Femur (tissue), 1 donor: ENCODE measurements around the gene SLC33A1.
"Not testable (repeated sequence)": the region's sequence is repeated elsewhere in the genome, so short reads cannot be mapped to it uniquely, and the experiment has no call there.

Experiments
- DNase-seq: peaks from one replicate; pipeline ENCODE4 v3.0.0-alpha.2; 2017

SLC33A1 gene

GRCh38 chr3:155861476-155862183 is 7.4 kb upstream of the SLC33A1 start:
- no peak for DNase-seq

- not testable (repeated sequence) for DNase-seq
Observed at GRCh38 chr3:155860424-155860823, 6.2 kb upstream of the SLC33A1 start.

DNA sequence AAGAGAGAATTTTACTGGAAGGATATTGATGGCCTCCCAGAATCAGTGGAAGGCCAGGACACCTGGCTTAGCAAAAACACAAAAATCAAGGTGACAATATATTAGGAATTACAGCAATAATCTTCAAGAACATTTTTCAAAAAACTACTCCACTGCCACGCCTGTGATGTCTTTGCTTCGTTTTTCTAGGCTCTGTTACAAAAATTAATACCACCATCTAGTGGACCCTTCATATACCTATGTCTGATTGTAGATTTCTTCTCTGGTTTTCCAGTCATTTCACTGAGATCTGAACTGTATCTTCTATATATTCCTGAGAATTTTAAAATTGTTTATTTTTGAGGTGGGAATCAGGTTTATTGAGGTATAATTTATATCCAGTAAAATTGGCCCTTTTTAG is 5.6 kb upstream of the SLC33A1 start:
- no peak for DNase-seq

GRCh38 chr3:155853214-155854140 is 750 bp downstream of the SLC33A1 start:
- DNase-seq, result peak; percentile 28

GRCh38 chr3:155852341-155852740 is 1.9 kb downstream of the SLC33A1 start:
- no peak for DNase-seq

GRCh38 chr3:155849404-155849803 is 4.8 kb downstream of the SLC33A1 start:
- not testable (repeated sequence) for DNase-seq

- DNase-seq, result no peak
Observed at GRCh38 chr3:155847993-155848392, 6.2 kb downstream of the SLC33A1 start.

DNA sequence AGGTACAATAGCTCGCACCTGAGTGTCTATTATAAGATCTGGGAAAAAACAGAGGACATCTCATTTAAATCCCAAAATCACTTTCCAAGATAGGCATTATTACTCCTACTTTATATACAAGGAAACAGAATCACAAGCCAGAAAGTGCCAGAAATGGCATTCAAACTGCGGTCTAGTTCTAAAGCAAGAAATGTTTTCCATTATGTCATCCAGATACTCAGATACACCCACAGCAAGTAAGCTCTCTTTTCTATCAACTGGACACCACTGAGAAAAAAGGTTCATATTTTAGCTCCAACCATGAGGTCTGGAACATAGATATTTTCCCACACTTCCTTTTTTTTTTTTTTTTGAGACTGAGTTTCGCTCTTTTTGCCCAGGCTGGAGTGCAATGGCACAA is 8.1 kb downstream of the SLC33A1 start:
- DNase-seq, result no peak

GRCh38 chr3:155843569-155843968 is 10.7 kb downstream of the SLC33A1 start:
- no peak for DNase-seq

- no peak for DNase-seq
Observed at GRCh38 chr3:155835341-155836071, 18.7 kb downstream of the SLC33A1 start.

GRCh38 chr3:155828490-155829098 is 25.6 kb downstream of the SLC33A1 start:
- DNase-seq, result not testable (repeated sequence)

DNA sequence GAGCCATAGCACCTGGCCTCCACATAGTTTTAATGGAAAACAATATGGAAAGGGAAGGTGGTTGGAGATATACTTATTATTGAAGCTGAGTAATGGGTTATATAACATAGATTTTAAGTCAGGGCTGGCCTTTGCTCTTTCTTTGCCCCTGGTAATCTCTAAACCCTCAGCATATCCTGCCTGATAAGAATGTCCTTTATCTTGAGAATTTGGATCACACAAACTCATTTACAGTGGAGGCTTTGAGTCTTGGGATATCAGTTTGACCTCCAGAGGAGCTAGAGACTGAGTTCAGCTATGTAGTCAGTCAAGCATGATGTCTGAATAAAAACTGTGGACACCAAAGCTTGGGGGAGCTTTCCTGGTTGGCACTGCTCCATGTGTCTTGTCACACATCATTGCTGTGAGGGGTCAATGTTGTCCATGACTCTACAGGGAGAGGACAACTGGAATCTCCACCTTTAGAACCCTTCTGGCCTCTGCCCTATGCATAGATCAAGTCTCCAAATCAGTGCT is 39.1 kb downstream of the SLC33A1 start:
- DNase-seq, result no peak

GRCh38 chr3:155813224-155813623 is 41.0 kb downstream of the SLC33A1 start:
- not testable (repeated sequence) for DNase-seq

DNA sequence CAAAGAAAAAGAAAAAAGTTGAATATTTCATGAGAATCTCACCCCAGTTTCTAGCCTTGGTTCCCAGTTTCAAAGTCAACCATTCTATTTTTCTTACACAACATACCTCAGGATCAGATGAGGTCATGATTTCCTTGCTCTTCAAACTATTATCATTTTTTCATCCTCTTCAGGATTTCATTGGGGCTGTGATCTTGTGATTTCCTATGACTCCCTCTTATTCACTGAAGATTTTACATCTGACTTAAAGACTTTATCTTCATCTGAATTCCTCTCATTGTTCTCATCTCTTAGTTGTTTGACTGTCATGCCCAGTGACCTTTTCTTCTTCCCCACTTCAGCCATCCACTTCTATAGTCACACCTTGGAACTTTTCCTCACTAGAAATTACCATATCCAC is 45.0 kb downstream of the SLC33A1 start:
- DNase-seq, result no peak

- no peak for DNase-seq
Observed at GRCh38 chr3:155807823-155808222, 46.4 kb downstream of the SLC33A1 start.

GRCh38 chr3:155805802-155806618 is 48.2 kb downstream of the SLC33A1 start, which contains the start of gene C3orf33:
C3orf33 (minus strand) TSS chr3:155806278; CDS start chr3:155806252, 26 bp downstream.
- DNase-seq, result peak; percentile 81

DNA sequence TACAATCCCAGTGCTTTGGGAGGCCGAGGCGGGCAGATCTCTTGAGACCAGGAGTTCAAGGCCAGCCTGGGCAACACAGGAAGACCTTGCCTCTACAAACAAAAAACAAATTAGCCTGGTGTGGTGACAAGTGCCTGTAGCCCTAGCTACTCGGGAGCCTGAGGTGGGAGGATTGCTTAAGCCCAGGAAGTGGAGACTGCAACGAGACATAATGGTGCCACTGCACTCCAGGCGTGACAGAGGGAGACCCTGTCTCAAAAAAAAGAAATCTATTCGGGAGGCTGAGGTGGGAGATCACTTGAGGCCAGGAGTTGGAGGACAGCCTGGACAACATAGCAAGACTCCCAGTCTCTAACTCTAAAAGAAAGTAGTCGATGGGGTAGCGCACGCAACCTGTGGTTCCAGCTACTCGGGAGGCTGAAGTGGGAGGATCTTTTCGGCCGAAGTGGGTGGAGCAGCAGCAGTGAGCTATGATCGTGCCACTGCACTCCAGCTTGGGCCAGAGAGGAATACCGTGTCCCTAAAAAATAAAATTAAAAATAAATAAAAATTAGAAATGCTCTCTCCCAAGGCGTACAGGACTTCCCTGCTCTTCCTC is 48.9 kb downstream of the SLC33A1 start:
- peak; percentile 43 for DNase-seq

- DNase-seq, result no peak
Observed at GRCh38 chr3:155804323-155804722, 49.9 kb downstream of the SLC33A1 start.

GRCh38 chr3:155792532-155792931 is 61.7 kb downstream of the SLC33A1 start:
- DNase-seq, result no peak

GRCh38 chr3:155791190-155791589 is 63.0 kb downstream of the SLC33A1 start:
- DNase-seq, result no peak

- no peak for DNase-seq
Observed at GRCh38 chr3:155790272-155790925, 63.8 kb downstream of the SLC33A1 start.
